OCI-LY7 (cell line): ENCODE measurements around the gene CD164L2. TPM values are rescaled to one million over a fixed set of nuclear protein-coding genes. Genes with fewer than 3 reads are reported as not detected.

Experiments used
- BruUV-seq: library from RNA; stranded (reverse); fragments of 400-500 nt; replicated peaks from 2 replicates; lab custom pipeline; 2021; lab: Mats Ljungman, UMichigan
- CTCF ChIA-PET: fragments of 300-600 bp; sonication (Branson Sonifier 250); formaldehyde crosslinking; loops from one replicate; lab custom pipeline; 2022; ENCODE audit warnings: antibody characterized with exemption; ENCODE audit not compliant: unreplicated experiment; lab: Charles Lee
- POLR2A ChIA-PET: fragments of 300-600 bp; sonication (Branson Sonifier 250); formaldehyde crosslinking; loops from one replicate; lab custom pipeline; 2022; ENCODE audit warnings: antibody characterized with exemption; lab: Charles Lee
- DNase-seq: peaks from one replicate; pipeline ENCODE4 v3.0.0-alpha.2; 2015; ENCODE audit warnings: low spot score
- H2AFZ ChIP-seq: fragments of 200-600 bp; sonication (generic), shearing (Covaris generic); 2 replicates; pipeline ENCODE4 v1.6.1; 2014; ENCODE audit warnings: mild to moderate bottlenecking, antibody characterized with exemption, low read length, moderate library complexity
- H3K27ac ChIP-seq: fragments of 200-600 bp; sonication (generic); 2 replicates; pipeline ENCODE4 v1.5.1; 2014; ENCODE audit warnings: mixed run types, low read depth, mild to moderate bottlenecking, moderate library complexity, low read length, inconsistent platforms; ENCODE audit not compliant: poor library complexity, severe bottlenecking
- H3K36me3 ChIP-seq: fragments of 200-600 bp; sonication (generic); 2 replicates; pipeline ENCODE4 v1.6.1; 2014; ENCODE audit warnings: mild to moderate bottlenecking, antibody characterized with exemption, low read length, moderate library complexity, mixed read lengths; ENCODE audit not compliant: insufficient read depth
- H3K4me1 ChIP-seq: fragments of 200-600 bp; sonication (generic); 2 replicates; pipeline ENCODE4 v1.5.1; 2014; ENCODE audit warnings: mild to moderate bottlenecking, low read length; ENCODE audit not compliant: insufficient read depth, poor library complexity, severe bottlenecking
- H3K4me2 ChIP-seq: fragments of 200-600 bp; sonication (generic); 2 replicates; pipeline ENCODE4 v1.6.1; 2014; ENCODE audit warnings: mild to moderate bottlenecking, low read length
- H3K4me3 ChIP-seq: fragments of 200-600 bp; sonication (generic); 2 replicates; pipeline ENCODE4 v1.5.1; 2014; ENCODE audit warnings: mild to moderate bottlenecking, low read depth, low read length; ENCODE audit not compliant: poor library complexity, severe bottlenecking
- H3K79me2 ChIP-seq: fragments of 200-600 bp; sonication (generic); 2 replicates; pipeline ENCODE4 v1.6.1; 2016; ENCODE audit warnings: low read depth, mild to moderate bottlenecking, low read length, moderate library complexity, mixed read lengths; ENCODE audit not compliant: insufficient read depth
- H3K9me2 ChIP-seq: fragments of 200-600 bp; sonication (generic); 2 replicates; pipeline ENCODE4 v1.6.1; 2016; ENCODE audit warnings: mild to moderate bottlenecking, low read length, mixed read lengths; ENCODE audit not compliant: insufficient read depth
- H3K9me3 ChIP-seq: fragments of 200-600 bp; sonication (generic); 2 replicates; pipeline ENCODE4 v1.6.1; 2014; ENCODE audit warnings: mild to moderate bottlenecking, mixed run types, low read length, mixed read lengths
- H4K20me1 ChIP-seq: fragments of 200-600 bp; sonication (generic); 2 replicates; pipeline ENCODE4 v1.6.1; 2014; ENCODE audit warnings: mild to moderate bottlenecking, antibody characterized with exemption, low read length, moderate library complexity, mixed read lengths; ENCODE audit not compliant: insufficient read depth
- CTCF ChIP-seq: fragments of 200-600 bp; sonication (generic); conservative IDR thresholded peaks from 2 replicates; pipeline ENCODE4 v1.5.1; 2014; ENCODE audit warnings: mild to moderate bottlenecking, antibody characterized with exemption, low read length, moderate library complexity, mixed read lengths
- EZH2phosphoT487 ChIP-seq: fragments of 200-600 bp; sonication (generic); IDR thresholded peaks from 2 replicates; pipeline ENCODE4 v1.6.1; 2018; ENCODE audit warnings: low read depth, borderline replicate concordance, mild to moderate bottlenecking, mixed run types, antibody characterized with exemption, low read length, moderate library complexity, mixed read lengths
- intact Hi-C: fragments of 100-400 bp; cut with micrococcal nuclease; formaldehyde crosslinking; loops from one replicate; pipeline ENCODE4 v1.10.0; 2022; ENCODE audit not compliant: unreplicated experiment
- total RNA-seq, 2 experiments: library from RNA; depleted of rRNA in 1 of 2; stranded (reverse); fragments of >200 nt in 1 of 2; shearing (Covaris generic) in 1 of 2; gene quantifications; 2 replicates each; pipeline ENCODE4 v1.2.3, GENCODE V29; 2014 to 2022

The CD164L2 gene
- total RNA-seq, 2 experiments from 2014 or later = not detected

- DNase-seq = peak; percentile 89
- ChIA-PET POLR2A (interaction anchor here (0.6 to 0.7 kb wide), 2 partner anchors 32 to 235 kb away, joined by 3 to 4 read pairs; no protein-coding TSS in a partner anchor), CTCF (no interaction called here)
- H3K9me2 ChIP-seq = no peaks in the 10 kb centered on the region
- H3K27ac ChIP-seq = no peak overlapping the region
- H3K4me1 ChIP-seq = peaks cover 13% of the 10 kb centered on the region
- intact Hi-C loops = loop anchor here (1.0 kb wide), 3 partner anchors 38 to 211 kb away; no protein-coding TSS in a partner anchor
- no peaks in the 10 kb centered on the region for H4K20me1 ChIP-seq
- H2AFZ ChIP-seq = 0 out of 2 replicates have a peak overlapping the region, but pooled peaks have one; percentile 8
- H3K9me3 ChIP-seq = no peaks in the 10 kb centered on the region
- BruUV-seq = no TSS peak
- no peaks in the 10 kb centered on the region for H3K79me2 ChIP-seq
- TF ChIP-seq EZH2phosphoT487 (no peak), CTCF (peak; percentile 99)
- no peak overlapping the region for H3K4me3 ChIP-seq
- H3K4me2 ChIP-seq = no peak overlapping the region
- H3K36me3 ChIP-seq = no peaks in the 10 kb centered on the region
Observed at GRCh38 chr1:27395441-27396195, 12.5 kb upstream of the CD164L2 start.

DNA sequence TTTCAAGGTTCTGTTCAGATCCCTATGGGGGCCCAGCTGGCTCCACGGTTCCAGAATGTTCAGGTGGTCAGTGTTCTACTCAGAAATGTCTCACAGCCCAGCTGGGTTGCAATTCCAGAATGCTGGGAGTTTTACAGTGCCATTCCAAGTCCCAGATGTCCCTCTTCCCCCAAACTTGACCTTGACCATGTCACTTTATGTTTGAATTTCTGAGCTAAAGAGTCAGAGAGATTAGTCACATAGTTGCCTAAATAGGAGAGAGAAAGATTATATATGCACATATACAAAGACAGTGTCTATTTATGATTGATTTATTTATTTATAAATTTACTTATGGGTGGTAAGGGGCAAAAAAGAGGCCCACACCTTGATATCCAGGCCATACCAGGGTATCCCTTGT is 11.8 kb upstream of the CD164L2 start:
- no peak for DNase-seq
- Histone ChIP-seq H3K27ac (no peak overlapping the region), H3K9me3 (no peaks in the 10 kb centered on the region), H3K79me2 (no peaks in the 10 kb centered on the region), H3K4me3 (no peak overlapping the region), H2AFZ (no peak overlapping the region), H3K4me2 (no peak overlapping the region), H4K20me1 (no peaks in the 10 kb centered on the region), H3K4me1 (peaks cover 13% of the 10 kb centered on the region), H3K9me2 (no peaks in the 10 kb centered on the region), H3K36me3 (no peaks in the 10 kb centered on the region)
- BruUV-seq = no TSS peak
- CTCF ChIA-PET = no interaction called here
- TF ChIP-seq EZH2phosphoT487 = no peak
- TF ChIP-seq CTCF = no peak
- intact Hi-C loops = loop anchor here (1.0 to 5.0 kb wide), 5 partner anchors 38 to 293 kb away; partner anchors contain the start of gene SYTL1
- POLR2A ChIA-PET = no interaction called here

DNA sequence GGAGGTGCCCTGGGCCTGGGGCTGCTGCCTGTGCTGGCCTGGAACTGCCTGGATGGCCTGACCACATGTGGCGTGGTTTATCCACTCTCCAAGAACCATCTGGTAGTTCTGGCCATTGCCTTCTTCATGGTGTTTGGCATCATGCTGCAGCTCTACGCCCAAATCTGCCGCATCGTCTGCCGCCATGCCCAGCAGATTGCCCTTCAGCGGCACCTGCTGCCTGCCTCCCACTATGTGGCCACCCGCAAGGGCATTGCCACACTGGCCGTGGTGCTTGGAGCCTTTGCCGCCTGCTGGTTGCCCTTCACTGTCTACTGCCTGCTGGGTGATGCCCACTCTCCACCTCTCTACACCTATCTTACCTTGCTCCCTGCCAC is 11.1 kb upstream of the CD164L2 start:
- no peak for DNase-seq
- peaks cover 13% of the 10 kb centered on the region for H3K4me1 ChIP-seq
- no peaks in the 10 kb centered on the region for H3K79me2 ChIP-seq
- no peak overlapping the region for H3K4me2 ChIP-seq
- ChIA-PET POLR2A (no interaction called here), CTCF (no interaction called here)
- H2AFZ ChIP-seq = no peak overlapping the region
- no peak overlapping the region for H3K27ac ChIP-seq
- no peaks in the 10 kb centered on the region for H4K20me1 ChIP-seq
- TF ChIP-seq EZH2phosphoT487 = no peak
- TF ChIP-seq CTCF = no peak
- H3K9me2 ChIP-seq = no peaks in the 10 kb centered on the region
- H3K4me3 ChIP-seq = no peak overlapping the region
- intact Hi-C loops = loop anchor here (5.0 kb wide), 2 partner anchors 52 to 292 kb away; partner anchors contain the start of gene SYTL1
- no peaks in the 10 kb centered on the region for H3K9me3 ChIP-seq
- H3K36me3 ChIP-seq = no peaks in the 10 kb centered on the region
- no TSS peak for BruUV-seq
